ENCODE results near the gene SH2D3A.
"Not testable (repeated sequence)": the region's sequence is repeated elsewhere in the genome, so short reads cannot be mapped to it uniquely, and the experiment has no call there.

The SH2D3A gene

DNA sequence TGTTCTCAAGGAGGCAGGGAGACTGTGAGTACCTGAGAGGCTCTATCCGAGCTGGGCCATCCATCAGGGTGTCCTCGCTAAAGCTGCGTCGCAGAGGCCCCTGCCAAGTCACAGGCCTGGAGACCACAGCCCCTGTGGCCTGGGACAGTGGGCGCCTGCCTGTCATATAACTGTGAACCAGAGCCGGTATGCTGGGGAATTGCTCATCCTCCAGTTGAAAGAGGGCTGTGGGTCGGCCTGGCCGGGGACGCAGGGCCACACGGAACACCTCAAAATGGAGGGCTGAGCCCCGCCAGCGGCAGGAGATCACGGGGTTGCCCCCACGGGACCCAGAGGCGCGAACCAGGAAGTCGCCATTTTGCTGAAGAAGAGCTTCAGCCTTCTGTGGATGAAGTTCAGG lies 6.6 kb downstream of the SH2D3A start:
- TF ChIP-seq ZNF274 (IDR thresholded peaks at IDR 0.05; ENCODE audit: low read depth, low read length): no peak
- H3K4me3 ChIP-seq (ENCODE audit: low read length): no peak overlapping the region

GRCh38 chr19:6754653-6755463 lies 12.4 kb downstream of the SH2D3A start:
- TF ChIP-seq ZNF274 (IDR thresholded peaks at IDR 0.05; ENCODE audit: low read depth, low read length): no peak
- H3K4me3 ChIP-seq (ENCODE audit: low read length): no peak overlapping the region

GRCh38 chr19:6754136-6754535 lies 13.1 kb downstream of the SH2D3A start:
- H3K4me3 ChIP-seq (ENCODE audit: low read length): no peak overlapping the region; the same call in 1 of the 2 replicates
- TF ChIP-seq ZNF274 (IDR thresholded peaks at IDR 0.05; ENCODE audit: low read depth, low read length): no peak

DNA sequence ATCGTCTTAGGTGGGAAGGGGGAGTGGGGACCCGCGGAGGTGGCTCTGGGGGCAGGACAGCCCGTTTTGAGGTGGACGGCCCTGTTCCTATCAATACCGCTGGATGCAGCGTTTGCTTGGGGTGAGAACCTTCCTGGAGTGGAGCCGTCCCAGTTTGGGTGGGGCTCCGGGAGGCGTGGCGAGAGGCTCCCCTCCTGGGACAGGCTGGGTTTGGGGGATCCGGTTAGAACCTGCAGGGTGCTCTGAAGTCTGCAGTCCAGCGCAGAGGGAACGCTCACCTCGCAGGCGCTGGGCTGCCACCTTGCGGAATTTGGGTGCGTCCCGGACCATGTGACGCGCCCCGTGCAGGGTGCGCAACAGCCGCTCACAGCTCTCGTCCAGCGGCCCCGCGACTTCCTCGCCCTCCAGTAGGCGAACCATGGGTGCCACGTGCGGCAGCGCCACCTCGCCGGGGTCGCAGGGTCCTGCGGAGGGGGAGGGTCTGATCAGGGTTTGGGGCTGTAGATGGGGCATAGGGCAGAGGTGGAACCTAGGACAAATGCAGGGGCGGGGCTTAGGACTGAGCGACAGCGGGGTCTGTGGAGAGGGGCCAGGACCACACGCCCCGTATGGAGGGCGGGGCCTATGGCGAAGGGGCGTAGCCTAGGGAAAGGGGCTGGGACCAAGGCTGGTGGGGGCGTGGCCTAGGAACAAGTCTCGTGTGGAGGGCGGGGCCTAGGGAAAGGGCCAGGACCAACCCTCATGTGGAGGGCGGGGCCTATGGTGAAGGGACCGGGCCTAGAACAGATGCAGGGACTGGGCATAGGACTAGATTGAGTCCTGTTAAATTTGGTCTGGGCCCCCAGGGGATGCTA lies 13.8 kb downstream of the SH2D3A start:
- no peak for TF ChIP-seq ZNF274 (IDR thresholded peaks at IDR 0.05; ENCODE audit: low read depth, low read length)
- H3K4me3 ChIP-seq (ENCODE audit: low read length): peak overlapping the region; percentile 39; the same call in 1 of the 2 replicates

DNA sequence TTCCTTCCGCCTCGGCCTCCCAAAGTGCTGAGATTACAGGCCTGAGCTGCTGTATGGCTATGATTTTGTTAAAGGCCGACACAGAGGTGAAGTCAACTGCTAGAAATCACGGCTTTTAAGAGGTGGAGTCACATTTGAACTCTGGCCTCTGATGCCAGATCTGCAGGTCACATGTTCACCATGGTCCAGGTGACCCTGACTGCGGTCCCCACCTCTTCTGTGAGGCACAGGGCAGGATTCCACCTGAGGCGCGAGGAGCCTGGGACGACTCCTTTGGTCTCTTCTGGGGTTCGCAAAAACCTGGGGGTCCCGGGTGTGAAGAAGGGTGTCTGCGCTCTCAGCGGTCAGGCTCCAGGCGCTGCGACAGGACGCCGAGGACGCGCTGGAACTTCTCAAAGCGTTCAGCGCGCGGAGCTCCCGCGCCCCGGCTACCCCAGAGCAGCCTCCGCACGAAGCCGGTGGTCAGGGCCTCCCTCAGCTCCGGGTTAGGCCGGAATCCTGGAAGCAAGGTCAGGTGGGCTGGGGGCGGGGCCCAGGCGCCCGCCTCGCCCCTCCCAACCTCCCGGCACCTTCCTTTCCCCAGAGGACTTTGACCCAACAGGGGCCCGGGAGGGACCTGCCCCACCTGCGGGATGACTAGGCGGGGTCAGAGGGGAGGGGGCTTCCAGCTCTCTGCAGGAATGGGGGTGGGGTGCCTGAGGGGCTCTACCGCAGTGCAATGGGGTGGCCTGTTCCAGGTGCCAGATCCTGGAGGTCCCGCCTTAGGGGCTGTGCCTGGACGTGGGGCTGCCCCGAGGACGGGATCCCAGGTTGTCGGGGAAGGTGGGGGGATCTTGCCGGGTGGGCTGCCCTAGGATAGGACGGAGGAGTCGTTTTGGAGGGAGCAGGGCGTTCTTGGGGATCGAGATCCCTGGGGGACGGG lies 14.7 kb downstream of the SH2D3A start:
- no peak overlapping the region; the same call in 1 of the 2 replicates for H3K4me3 ChIP-seq (ENCODE audit: low read length)

GRCh38 chr19:6751189-6751588 lies 16.0 kb downstream of the SH2D3A start:
- TF ChIP-seq ZNF274 (IDR thresholded peaks at IDR 0.05; ENCODE audit: low read depth, low read length): no peak
- H3K4me3 ChIP-seq (ENCODE audit: low read length): no peak overlapping the region

More for the DNA sequence above, 14.7 kb downstream of the SH2D3A start:
- no peak for TF ChIP-seq ZNF274 (IDR thresholded peaks at IDR 0.05; ENCODE audit: low read depth, low read length)

GRCh38 chr19:6750062-6750461 lies 17.2 kb downstream of the SH2D3A start:
- TF ChIP-seq ZNF274 (IDR thresholded peaks at IDR 0.05; ENCODE audit: low read depth, low read length): no peak
- H3K4me3 ChIP-seq (ENCODE audit: low read length): no peak overlapping the region

DNA sequence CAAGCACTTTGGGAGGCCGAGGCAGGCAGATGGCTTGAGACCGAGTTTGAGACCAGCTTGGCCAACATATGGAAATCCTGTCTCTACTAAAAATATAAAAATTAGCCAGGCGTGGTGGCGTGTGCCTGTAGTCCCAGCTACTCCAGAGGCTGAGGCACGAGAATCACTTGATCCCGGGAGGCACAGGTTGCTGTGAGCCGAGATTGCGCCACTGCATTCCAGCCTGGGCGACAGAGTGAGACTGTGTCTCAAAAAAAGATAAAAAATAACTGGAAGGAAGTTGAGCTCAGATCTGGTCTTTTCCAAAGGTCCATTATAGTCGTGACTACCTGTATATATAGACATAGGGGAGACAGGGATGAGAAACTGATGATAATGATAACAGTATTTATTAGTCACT lies 18.7 kb downstream of the SH2D3A start:
- H3K4me3 ChIP-seq (ENCODE audit: low read length): not testable (repeated sequence)

GRCh38 chr19:6745965-6746364 lies 21.3 kb downstream of the SH2D3A start:
- TF ChIP-seq ZNF274 (IDR thresholded peaks at IDR 0.05; ENCODE audit: low read depth, low read length): no peak
- no peak overlapping the region for H3K4me3 ChIP-seq (ENCODE audit: low read length)

DNA sequence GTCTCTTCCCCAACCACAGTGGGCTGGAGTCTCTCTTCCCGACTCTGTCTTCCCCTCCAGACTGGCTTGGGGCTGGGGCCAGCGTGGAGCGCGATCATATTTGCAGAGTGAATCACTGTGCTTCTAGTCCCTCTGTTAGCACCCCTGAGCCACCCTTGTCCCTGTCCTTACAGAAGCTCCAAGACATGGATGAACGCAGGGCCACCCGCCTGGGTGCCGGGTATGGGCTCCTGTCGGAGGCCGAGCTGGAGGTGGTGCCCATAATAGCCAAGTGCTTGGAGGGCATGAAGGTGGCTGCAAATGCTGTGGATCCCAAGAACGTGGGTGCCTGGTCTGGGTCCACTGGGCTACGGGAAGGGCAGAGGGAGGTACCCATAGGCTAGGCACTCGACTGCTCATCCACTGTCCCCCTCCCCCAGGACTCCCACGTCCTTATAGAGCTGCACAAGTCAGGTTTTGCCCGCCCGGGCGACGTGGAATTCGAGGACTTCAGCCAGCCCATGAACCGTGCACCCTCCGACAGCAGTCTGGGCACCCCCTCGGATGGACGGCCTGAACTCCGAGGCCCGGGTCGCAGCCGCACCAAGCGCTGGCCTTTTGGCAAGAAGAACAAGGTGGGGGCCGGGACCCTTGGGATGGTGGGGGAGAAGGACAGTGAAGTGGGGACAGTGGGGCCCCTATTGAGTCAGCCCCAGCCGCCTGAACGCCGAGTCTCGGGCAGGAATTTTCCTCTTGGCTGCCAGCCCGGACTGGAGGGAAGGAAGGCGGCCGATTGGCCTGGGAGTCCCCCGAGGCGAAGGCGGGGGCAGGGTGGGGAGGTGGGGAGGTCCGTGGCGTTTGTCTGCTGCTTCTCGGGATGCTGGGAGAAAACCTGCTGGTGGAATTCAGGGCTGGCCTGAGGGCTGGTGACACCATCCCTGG lies 22.6 kb downstream of the SH2D3A start:
- TF ChIP-seq ZNF274 (IDR thresholded peaks at IDR 0.05; ENCODE audit: low read depth, low read length): no peak
- no peak overlapping the region for H3K4me3 ChIP-seq (ENCODE audit: low read length)

GRCh38 chr19:6743714-6744380 lies 23.4 kb downstream of the SH2D3A start:
- H3K4me3 ChIP-seq (ENCODE audit: low read length): no peak overlapping the region
- no peak for TF ChIP-seq ZNF274 (IDR thresholded peaks at IDR 0.05; ENCODE audit: low read depth, low read length)

GRCh38 chr19:6743066-6743465 lies 24.2 kb downstream of the SH2D3A start:
- no peak for TF ChIP-seq ZNF274 (IDR thresholded peaks at IDR 0.05; ENCODE audit: low read depth, low read length)
- H3K4me3 ChIP-seq (ENCODE audit: low read length): no peak overlapping the region

Data from GM08714 (cell line).